HEK293 (cell line): ENCODE data around the gene ZBTB25.

Experiments used
- CTCF ChIA-PET: fragments of 350-600 bp; formaldehyde crosslinking; extraction: SDS; loops from one replicate; lab custom pipeline; 2021; ENCODE audit warnings: antibody characterized with exemption; lab: Yijun Ruan, JAX
- POLR2A ChIA-PET: fragments of 300-600 bp; formaldehyde crosslinking; extraction: SDS; loops from one replicate; lab custom pipeline; 2020; ENCODE audit warnings: antibody characterized with exemption, inconsistent platforms; lab: Yijun Ruan, JAX
- H3K27ac ChIP-seq: fragments of 200-500 bp; sonication (Bioruptor generic); 2 replicates; pipeline ENCODE4 v1.5.1; 2014; ENCODE audit warnings: low read depth, low read length, control low read depth, inconsistent platforms; ENCODE audit errors: extremely low read depth
- H3K36me3 ChIP-seq, 2 experiments: fragments of 200-500 bp in 1 of 2; sonication (Bioruptor generic) in 1 of 2; 1 replicate in 1 of 2; 2 replicates in 1 of 2; pipeline ENCODE4 v1.5.1; 2014 to 2017; ENCODE audit warnings: inconsistent platforms in 2 of 2, low read length in 2 of 2; ENCODE audit not compliant: control insufficient read depth in 2 of 2, insufficient read depth in 1 of 2
- H3K4me1 ChIP-seq: fragments of 200-500 bp; sonication (Bioruptor generic); 2 replicates; pipeline ENCODE4 v1.5.1; 2014; ENCODE audit warnings: mild to moderate bottlenecking, low read length, inconsistent platforms; ENCODE audit not compliant: control insufficient read depth, insufficient read depth
- H3K4me3 ChIP-seq: 2 replicates; pipeline ENCODE4 v1.5.1; 2011; ENCODE audit warnings: low read depth, mild to moderate bottlenecking, control low read depth, low read length, moderate library complexity
- H3K9me3 ChIP-seq: fragments of 200-500 bp; sonication (Bioruptor generic); 2 replicates; pipeline ENCODE4 v1.5.1; 2014; ENCODE audit warnings: low read depth, low read length, inconsistent platforms; ENCODE audit not compliant: control insufficient read depth, insufficient read depth
- HOXC10 ChIP-seq: sonication (generic); formaldehyde crosslinking; IDR thresholded peaks from 2 replicates; pipeline ENCODE4 v1.8.1; 2023; ENCODE audit warnings: mild to moderate bottlenecking, missing genetic modification reagents
- OSR2 ChIP-seq: fragments of 450-650 bp; formaldehyde crosslinking; IDR thresholded peaks from 2 replicates; pipeline ENCODE4 v1.5.1; 2016; ENCODE audit warnings: missing biosample characterization, missing genetic modification characterization
- SP7 ChIP-seq: fragments of 450-650 bp; formaldehyde crosslinking; IDR thresholded peaks from 2 replicates; pipeline ENCODE4 v1.5.1; 2016; ENCODE audit warnings: missing biosample characterization, missing genetic modification characterization
- ZFP37 ChIP-seq: fragments of 450-650 bp; formaldehyde crosslinking; IDR thresholded peaks from 2 replicates; pipeline ENCODE4 v1.5.1; 2016; ENCODE audit warnings: missing biosample characterization, missing genetic modification characterization
- ZIC2 ChIP-seq: fragments of 450-650 bp; formaldehyde crosslinking; IDR thresholded peaks from 2 replicates; pipeline ENCODE4 v1.5.1; 2016; ENCODE audit warnings: missing biosample characterization, missing genetic modification characterization
- ZNF16 ChIP-seq: fragments of 450-650 bp; formaldehyde crosslinking; IDR thresholded peaks from 2 replicates; pipeline ENCODE4 v1.5.1; 2016; ENCODE audit warnings: low read depth, missing biosample characterization, missing genetic modification characterization
- ZNF311 ChIP-seq: fragments of 450-650 bp; formaldehyde crosslinking; IDR thresholded peaks from 2 replicates; pipeline ENCODE4 v1.5.1; 2017; ENCODE audit warnings: missing biosample characterization, missing genetic modification characterization, borderline replicate concordance
- ZNF423 ChIP-seq: fragments of 450-650 bp; formaldehyde crosslinking; IDR thresholded peaks from 2 replicates; pipeline ENCODE4 v1.5.1; 2016; ENCODE audit warnings: missing biosample characterization, missing genetic modification characterization
- ZNF529 ChIP-seq: fragments of 450-650 bp; formaldehyde crosslinking; IDR thresholded peaks from 2 replicates; pipeline ENCODE4 v1.5.1; 2017; ENCODE audit warnings: missing genetic modification characterization, missing biosample characterization; ENCODE audit not compliant: insufficient replicate concordance
- ZNF555 ChIP-seq: fragments of 450-650 bp; formaldehyde crosslinking; conservative IDR thresholded peaks from 2 replicates; pipeline ENCODE4 v1.5.1; 2017; ENCODE audit warnings: missing biosample characterization, mild to moderate bottlenecking, missing genetic modification characterization, inconsistent platforms
- ZNF621 ChIP-seq: fragments of 450-650 bp; formaldehyde crosslinking; IDR thresholded peaks from 2 replicates; pipeline ENCODE4 v1.5.1; 2017; ENCODE audit warnings: missing biosample characterization, missing genetic modification characterization
- ZNF629 ChIP-seq: fragments of 450-650 bp; formaldehyde crosslinking; IDR thresholded peaks from 2 replicates; pipeline ENCODE4 v1.5.1; 2017; ENCODE audit warnings: missing biosample characterization, missing genetic modification characterization
- ZNF654 ChIP-seq: fragments of 450-650 bp; formaldehyde crosslinking; IDR thresholded peaks from 2 replicates; pipeline ENCODE4 v1.5.1; 2016; ENCODE audit warnings: low read depth, missing biosample characterization, missing genetic modification characterization
- ZNF768 ChIP-seq: fragments of 450-650 bp; formaldehyde crosslinking; IDR thresholded peaks from 2 replicates; pipeline ENCODE4 v1.5.1; 2018; ENCODE audit warnings: missing biosample characterization, mild to moderate bottlenecking, missing genetic modification characterization
- ZNF776 ChIP-seq: fragments of 450-650 bp; formaldehyde crosslinking; IDR thresholded peaks from 2 replicates; pipeline ENCODE4 v1.5.0; 2017; ENCODE audit warnings: missing biosample characterization, missing genetic modification characterization, borderline replicate concordance
- ZNF785 ChIP-seq: fragments of 450-650 bp; formaldehyde crosslinking; IDR thresholded peaks from 2 replicates; pipeline ENCODE4 v1.5.1; 2016; ENCODE audit warnings: missing biosample characterization, missing genetic modification characterization
- ZXDB ChIP-seq: fragments of 450-650 bp; formaldehyde crosslinking; IDR thresholded peaks from 2 replicates; pipeline ENCODE4 v1.5.1; 2016; ENCODE audit warnings: missing biosample characterization, missing genetic modification characterization
- TF ChIP-seq, protein P1 (sequence below): fragments of 450-650 bp; formaldehyde crosslinking; IDR thresholded peaks from 2 replicates; pipeline ENCODE4 v1.5.1; 2016; ENCODE audit warnings: missing biosample characterization, missing genetic modification characterization
- TF ChIP-seq, protein P2 (sequence below): fragments of 450-650 bp; formaldehyde crosslinking; IDR thresholded peaks from 2 replicates; pipeline ENCODE4 v1.5.1; 2016; ENCODE audit warnings: missing biosample characterization, missing genetic modification characterization
- TF ChIP-seq, protein P3 (sequence below): fragments of 450-650 bp; formaldehyde crosslinking; IDR thresholded peaks from 2 replicates; pipeline ENCODE4 v1.5.1; 2016; ENCODE audit warnings: missing biosample characterization, missing genetic modification characterization
- TF ChIP-seq, protein P4 (sequence below): fragments of 450-650 bp; formaldehyde crosslinking; IDR thresholded peaks from 2 replicates; pipeline ENCODE4 v1.5.1; 2017; ENCODE audit warnings: missing biosample characterization, missing genetic modification characterization

Gene ZBTB25

DNA sequence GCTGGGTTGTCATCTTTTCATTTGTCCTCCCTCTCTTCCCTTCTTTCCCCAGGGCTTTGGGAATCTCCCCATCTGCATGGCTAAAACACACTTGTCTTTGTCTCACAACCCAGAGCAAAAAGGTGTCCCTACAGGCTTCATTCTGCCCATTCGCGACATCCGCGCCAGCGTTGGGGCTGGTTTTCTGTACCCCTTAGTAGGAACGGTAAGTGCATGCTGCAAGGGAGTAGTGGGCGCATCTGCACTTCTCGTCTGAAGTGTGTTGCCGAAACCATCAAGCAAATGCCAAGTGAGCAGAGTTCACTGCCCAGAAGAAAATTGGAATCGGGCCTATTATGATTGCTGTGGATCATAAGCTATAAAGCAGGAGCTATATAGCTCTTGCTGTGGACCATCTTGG lies 49.0 kb downstream of the ZBTB25 start (continued):
- TF ChIP-seq, protein P1, sequence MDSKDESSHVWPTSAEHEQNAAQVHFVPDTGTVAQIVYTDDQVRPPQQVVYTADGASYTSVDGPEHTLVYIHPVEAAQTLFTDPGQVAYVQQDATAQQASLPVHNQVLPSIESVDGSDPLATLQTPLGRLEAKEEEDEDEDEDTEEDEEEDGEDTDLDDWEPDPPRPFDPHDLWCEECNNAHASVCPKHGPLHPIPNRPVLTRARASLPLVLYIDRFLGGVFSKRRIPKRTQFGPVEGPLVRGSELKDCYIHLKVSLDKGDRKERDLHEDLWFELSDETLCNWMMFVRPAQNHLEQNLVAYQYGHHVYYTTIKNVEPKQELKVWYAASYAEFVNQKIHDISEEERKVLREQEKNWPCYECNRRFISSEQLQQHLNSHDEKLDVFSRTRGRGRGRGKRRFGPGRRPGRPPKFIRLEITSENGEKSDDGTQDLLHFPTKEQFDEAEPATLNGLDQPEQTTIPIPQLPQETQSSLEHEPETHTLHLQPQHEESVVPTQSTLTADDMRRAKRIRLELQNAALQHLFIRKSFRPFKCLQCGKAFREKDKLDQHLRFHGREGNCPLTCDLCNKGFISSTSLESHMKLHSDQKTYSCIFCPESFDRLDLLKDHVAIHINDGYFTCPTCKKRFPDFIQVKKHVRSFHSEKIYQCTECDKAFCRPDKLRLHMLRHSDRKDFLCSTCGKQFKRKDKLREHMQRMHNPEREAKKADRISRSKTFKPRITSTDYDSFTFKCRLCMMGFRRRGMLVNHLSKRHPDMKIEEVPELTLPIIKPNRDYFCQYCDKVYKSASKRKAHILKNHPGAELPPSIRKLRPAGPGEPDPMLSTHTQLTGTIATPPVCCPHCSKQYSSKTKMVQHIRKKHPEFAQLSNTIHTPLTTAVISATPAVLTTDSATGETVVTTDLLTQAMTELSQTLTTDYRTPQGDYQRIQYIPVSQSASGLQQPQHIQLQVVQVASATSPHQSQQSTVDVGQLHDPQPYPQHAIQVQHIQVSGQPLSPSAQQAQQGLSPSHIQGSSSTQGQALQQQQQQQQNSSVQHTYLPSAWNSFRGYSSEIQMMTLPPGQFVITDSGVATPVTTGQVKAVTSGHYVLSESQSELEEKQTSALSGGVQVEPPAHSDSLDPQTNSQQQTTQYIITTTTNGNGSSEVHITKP (tag by site-specific recombination): no peak
- TF ChIP-seq ZNF776 (tag by site-specific recombination): no peak
- TF ChIP-seq SP7: no peak

DNA sequence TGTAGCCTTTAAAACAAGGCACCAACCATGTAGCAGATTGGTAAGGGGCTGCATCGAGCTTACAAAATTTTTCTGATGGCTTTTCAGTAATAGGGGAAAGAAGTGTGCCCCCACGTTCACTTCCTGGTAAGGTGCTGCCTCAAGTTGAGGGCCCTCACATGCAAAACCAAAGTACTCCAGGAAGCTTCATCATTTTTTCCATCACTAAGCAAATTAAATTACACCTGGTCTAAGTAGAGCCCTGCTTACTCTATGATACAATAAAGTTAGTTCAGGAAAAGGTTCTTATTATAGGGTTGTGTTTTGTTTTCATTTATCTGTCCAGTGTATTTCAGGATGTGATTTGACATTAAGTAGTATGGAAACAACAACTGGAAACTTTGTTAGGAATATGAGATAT lies 53.4 kb downstream of the ZBTB25 start:
- Histone ChIP-seq H3K36me3 (peaks cover 72 to 88% of the 10 kb centered on the region in 2 experiments), H3K9me3 (no peaks in the 10 kb centered on the region), H3K4me1 (no peaks in the 10 kb centered on the region), H3K4me3 (no peak overlapping the region), H3K27ac (no peak overlapping the region)
- CTCF ChIA-PET: interaction anchor here (1.8 kb wide), 1 partner anchor 20 kb away, joined by 6 read pairs; no protein-coding TSS in a partner anchor
- TF ChIP-seq ZNF16 (tag by site-specific recombination): no peak
- TF ChIP-seq, protein P2, sequence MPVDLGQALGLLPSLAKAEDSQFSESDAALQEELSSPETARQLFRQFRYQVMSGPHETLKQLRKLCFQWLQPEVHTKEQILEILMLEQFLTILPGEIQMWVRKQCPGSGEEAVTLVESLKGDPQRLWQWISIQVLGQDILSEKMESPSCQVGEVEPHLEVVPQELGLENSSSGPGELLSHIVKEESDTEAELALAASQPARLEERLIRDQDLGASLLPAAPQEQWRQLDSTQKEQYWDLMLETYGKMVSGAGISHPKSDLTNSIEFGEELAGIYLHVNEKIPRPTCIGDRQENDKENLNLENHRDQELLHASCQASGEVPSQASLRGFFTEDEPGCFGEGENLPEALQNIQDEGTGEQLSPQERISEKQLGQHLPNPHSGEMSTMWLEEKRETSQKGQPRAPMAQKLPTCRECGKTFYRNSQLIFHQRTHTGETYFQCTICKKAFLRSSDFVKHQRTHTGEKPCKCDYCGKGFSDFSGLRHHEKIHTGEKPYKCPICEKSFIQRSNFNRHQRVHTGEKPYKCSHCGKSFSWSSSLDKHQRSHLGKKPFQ (tag by site-specific recombination): no peak
- TF ChIP-seq, protein P3, sequence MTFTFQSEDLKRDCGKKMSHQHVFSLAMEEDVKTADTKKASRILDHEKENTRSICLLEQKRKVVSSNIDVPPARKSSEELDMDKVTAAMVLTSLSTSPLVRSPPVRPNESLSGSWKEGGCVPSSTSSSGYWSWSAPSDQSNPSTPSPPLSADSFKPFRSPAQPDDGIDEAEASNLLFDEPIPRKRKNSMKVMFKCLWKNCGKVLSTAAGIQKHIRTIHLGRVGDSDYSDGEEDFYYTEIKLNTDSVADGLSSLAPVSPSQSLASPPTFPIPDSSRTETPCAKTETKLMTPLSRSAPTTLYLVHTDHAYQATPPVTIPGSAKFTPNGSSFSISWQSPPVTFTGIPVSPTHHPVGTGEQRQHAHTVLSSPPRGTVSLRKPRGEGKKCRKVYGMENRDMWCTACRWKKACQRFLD (tag by site-specific recombination): no peak
- POLR2A ChIA-PET: no interaction called here

DNA sequence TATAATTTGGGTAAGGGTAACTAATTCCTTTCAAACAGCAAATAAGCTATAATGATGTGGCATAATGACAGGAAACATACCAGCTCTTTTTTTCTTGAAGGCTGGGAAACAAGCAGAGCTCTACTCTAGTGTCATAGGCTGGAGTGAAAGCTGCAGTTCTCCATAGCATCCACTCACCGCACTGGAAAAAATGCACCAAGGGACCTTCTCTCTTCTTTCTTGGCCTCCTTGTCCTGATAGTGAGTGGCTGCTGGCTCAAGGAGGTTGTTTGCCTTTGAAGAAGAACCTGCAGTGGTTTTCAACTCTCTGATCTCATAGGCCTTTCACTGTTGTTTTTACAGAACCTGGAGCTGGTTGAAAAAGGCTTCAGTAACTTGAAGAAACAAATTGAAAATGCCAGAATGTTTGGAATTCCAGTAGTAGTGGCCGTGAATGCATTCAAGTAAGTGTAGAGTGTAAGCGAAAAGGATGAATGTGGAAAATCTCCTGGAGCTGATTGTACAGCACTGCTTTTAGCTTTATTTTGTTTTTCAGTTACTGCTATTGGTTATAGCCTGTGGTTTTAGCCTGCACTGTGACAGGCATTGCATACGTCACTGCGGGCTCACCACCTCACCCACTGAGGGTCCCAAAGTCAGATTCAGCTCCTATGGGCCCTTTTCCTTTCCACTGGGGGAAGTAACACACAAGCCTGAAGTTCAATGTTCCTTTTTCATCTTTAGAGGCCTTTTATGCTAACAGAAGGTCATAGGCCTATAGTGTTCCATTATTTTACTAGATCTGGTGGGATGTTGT lies 55.6 kb downstream of the ZBTB25 start:
- Histone ChIP-seq H3K27ac (no peak overlapping the region), H3K36me3 (peaks cover 59 to 88% of the 10 kb centered on the region in 2 experiments), H3K4me3 (no peak overlapping the region), H3K9me3 (no peaks in the 10 kb centered on the region), H3K4me1 (no peaks in the 10 kb centered on the region)
- ChIA-PET POLR2A (no interaction called here), CTCF (interaction anchor here (0.9 kb wide), 1 partner anchor 18 kb away, joined by 8 read pairs; no protein-coding TSS in a partner anchor)
- TF ChIP-seq ZNF768 (no peak), ZFP37 (tag by site-specific recombination) (no peak), ZIC2 (tag by site-specific recombination) (no peak), OSR2 (no peak), ZNF423 (no peak), ZNF785 (tag by site-specific recombination) (no peak), ZNF555 (tag by site-specific recombination) (no peak), ZNF629 (no peak), ZNF529 (no peak), ZXDB (tag by site-specific recombination) (no peak), HOXC10 (no peak), ZNF654 (tag by site-specific recombination) (no peak), ZNF621 (tag by site-specific recombination) (no peak), ZNF311 (tag by site-specific recombination) (no peak)
- TF ChIP-seq, protein P4, sequence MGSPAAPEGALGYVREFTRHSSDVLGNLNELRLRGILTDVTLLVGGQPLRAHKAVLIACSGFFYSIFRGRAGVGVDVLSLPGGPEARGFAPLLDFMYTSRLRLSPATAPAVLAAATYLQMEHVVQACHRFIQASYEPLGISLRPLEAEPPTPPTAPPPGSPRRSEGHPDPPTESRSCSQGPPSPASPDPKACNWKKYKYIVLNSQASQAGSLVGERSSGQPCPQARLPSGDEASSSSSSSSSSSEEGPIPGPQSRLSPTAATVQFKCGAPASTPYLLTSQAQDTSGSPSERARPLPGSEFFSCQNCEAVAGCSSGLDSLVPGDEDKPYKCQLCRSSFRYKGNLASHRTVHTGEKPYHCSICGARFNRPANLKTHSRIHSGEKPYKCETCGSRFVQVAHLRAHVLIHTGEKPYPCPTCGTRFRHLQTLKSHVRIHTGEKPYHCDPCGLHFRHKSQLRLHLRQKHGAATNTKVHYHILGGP: no peak
